Retina (tissue), 1 donor: ENCODE results near the gene BIN1.
"Not testable (repeated sequence)": the region's sequence is repeated elsewhere in the genome, so short reads cannot be mapped to it uniquely, and the experiment has no call there.

ENCODE experiments used
- DNase-seq: peaks from one replicate; pipeline ENCODE4 v3.0.0-alpha.2; 2016

The BIN1 gene

GRCh38 chr2:127133793-127134192 is 26.8 kb upstream of the BIN1 start:
- no peak for DNase-seq

- DNase-seq = no peak
Observed at GRCh38 chr2:127130421-127130820, 23.5 kb upstream of the BIN1 start.

- no peak for DNase-seq
Observed at GRCh38 chr2:127129937-127130336, 23.0 kb upstream of the BIN1 start.

GRCh38 chr2:127128445-127128904 is 21.5 kb upstream of the BIN1 start:
- peak; percentile 49 for DNase-seq

GRCh38 chr2:127125821-127126220 is 18.9 kb upstream of the BIN1 start:
- no peak for DNase-seq

- DNase-seq = no peak
Observed at GRCh38 chr2:127124426-127124825, 17.5 kb upstream of the BIN1 start.

- no peak for DNase-seq
Observed at GRCh38 chr2:127122361-127123027, 15.5 kb upstream of the BIN1 start.

- DNase-seq = no peak
Observed at GRCh38 chr2:127121776-127122176, 14.8 kb upstream of the BIN1 start.

GRCh38 chr2:127121353-127121752 is 14.4 kb upstream of the BIN1 start:
- no peak for DNase-seq

- DNase-seq = not testable (repeated sequence)
Observed at GRCh38 chr2:127120408-127120807, 13.5 kb upstream of the BIN1 start.

GRCh38 chr2:127118467-127118866 is 11.5 kb upstream of the BIN1 start:
- no peak for DNase-seq

GRCh38 chr2:127118038-127118437 is 11.1 kb upstream of the BIN1 start:
- DNase-seq = no peak

- no peak for DNase-seq
Observed at GRCh38 chr2:127117603-127118002, 10.6 kb upstream of the BIN1 start.

GRCh38 chr2:127115471-127116199 is 8.7 kb upstream of the BIN1 start:
- DNase-seq = no peak

- DNase-seq = no peak
Observed at GRCh38 chr2:127110985-127111384, 4.0 kb upstream of the BIN1 start.

GRCh38 chr2:127108090-127108523 is 1.2 kb upstream of the BIN1 start:
- peak; percentile 38 for DNase-seq

- no peak for DNase-seq
Observed at GRCh38 chr2:127107622-127107999, 657 bp upstream of the BIN1 start.

GRCh38 chr2:127106457-127106990 is 430 bp downstream of the BIN1 start:
- DNase-seq = peak; percentile 83

- DNase-seq = peak; percentile 88
Observed at GRCh38 chr2:127105656-127106456, 1.1 kb downstream of the BIN1 start.

GRCh38 chr2:127104881-127105655 is 1.9 kb downstream of the BIN1 start:
- DNase-seq = no peak

- DNase-seq = no peak
Observed at GRCh38 chr2:127104166-127104660, 2.7 kb downstream of the BIN1 start.
